ENCODE measurements around the gene RNF157.
A peak's percentile ranks its signal among the peaks of the same experiment; 100 is the strongest.
"Not testable (repeated sequence)": the region's sequence is repeated elsewhere in the genome, so short reads cannot be mapped to it uniquely, and the experiment has no call there.

RNF157 gene

DNA sequence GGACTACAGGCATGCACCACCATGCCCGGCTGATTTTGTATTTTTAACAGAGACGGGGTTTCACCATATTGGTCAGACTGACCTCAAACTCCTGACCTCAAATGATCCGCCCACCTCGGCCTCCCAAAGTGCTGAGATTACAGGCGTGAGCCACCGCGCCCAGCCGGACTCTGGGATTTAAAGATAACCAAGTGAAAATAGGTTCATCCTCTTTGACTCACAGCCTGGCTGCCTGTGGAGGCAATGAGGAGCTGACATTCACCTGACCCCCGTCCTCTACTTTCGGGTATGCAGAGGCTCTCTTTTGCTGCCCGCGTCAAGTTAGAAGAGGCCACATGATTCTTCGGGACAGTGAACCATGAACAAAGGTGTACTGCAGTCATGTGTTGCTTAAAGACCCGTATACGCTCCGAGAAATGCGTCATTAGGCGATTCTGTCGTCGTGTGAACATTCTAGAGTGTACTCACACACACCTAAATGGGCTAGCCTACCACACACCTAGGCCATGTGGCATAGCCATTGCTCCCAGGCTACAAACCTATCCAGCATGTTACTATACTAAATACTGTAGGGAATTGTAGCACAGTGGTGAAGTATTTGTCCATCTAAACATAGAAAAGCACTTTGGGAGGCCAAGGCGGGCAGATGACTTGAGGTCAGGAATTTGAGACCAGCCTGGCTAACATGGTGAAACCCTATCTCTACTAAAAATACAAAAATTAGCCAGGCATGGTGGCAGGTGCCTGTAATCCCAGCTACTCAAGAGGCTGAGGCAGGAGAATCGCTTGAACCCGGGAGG lies 12.9 kb upstream of the RNF157 start:
- not testable (repeated sequence) for DNase-seq

DNA sequence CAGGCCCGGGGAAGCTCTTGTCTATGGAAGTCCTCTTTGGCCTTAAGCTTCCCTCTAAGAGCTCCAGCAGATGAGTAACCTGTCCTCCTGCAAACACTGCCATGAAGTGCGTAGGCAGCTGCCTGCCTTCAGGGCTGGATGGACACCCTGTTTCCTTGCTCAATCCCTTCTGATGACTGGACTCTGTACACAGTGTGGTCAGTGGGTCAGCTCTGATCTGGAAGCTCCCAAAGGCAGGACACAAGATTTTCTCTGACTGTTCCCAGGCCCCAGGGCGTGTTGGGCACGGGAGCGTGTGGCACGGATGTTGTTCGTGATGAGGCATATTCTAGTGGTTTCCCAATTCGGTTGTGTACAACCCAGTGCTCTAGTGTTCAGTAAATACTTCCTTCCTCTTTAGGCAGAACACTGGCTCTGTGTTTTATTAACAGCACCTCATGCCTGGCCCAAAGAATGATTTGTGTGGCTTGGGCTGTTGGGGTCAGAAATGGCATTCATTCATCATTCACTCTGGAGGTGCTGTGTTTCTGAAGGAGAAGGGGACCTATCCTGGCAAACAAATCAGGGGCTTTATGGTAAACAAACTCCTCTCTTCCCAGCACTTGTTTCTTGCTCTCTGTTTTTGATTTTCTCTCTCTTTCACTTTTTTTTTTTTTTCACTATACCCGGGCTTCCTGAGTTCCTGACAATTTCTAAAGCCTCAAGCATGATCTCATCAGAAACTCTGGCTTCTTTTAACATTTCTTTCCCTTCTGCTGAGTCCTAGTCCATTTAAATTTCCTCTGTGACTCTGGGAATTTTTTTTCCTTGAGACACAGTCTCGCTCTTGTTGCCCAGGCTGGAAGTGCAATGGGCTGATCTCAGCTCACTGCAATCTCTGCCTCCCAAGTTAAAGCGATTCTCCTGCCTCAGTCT lies 12.0 kb upstream of the RNF157 start:
- peak; percentile 91 to 92 for DNase-seq

DNA sequence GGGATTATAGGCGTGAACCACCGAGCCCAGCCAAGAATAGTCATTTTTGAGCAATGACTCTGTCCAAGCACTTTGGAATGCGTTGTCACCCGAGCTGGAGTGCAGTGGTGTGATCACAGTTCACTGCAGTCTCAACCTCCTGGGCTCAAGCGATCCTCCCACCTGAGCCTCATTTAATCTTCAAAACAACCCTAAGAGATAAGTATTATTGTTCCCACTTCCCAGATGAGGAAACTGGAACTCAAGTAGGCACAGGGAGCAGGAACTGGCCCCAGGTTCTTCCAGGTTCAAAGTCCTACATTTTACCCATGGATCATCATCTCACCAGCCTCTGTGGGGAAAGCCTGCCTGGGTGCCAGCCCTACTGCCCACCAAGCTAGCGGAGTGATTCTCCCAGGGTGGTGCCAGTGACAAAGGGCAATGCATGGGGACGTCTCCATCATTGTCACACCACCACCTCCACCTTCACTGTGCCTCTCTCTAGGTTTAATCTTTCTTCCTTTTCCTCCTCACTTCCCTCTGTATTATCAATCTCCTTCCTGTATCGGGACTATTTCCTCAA lies 11.3 kb upstream of the RNF157 start:
- DNase-seq, result no peak

DNA sequence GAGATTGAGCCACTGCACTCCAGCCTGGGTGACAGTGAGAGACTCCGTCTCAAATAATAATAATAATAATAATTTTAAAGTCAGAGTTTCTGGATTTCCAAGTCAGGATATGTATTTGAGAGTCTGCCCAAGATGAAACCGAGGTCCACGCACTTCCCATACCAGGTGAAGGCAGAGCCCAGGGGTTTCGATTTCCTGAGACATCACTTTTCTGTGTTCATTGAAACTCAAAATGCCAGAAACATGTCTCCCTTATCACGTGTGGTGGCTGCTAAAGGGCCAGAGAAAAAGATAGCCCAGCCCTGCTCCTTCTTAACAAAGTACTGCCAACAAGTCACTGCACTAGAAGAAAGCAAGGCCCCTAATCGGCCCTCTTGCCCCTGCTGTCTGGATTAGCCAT lies 9.8 kb upstream of the RNF157 start:
- no peak for DNase-seq

DNA sequence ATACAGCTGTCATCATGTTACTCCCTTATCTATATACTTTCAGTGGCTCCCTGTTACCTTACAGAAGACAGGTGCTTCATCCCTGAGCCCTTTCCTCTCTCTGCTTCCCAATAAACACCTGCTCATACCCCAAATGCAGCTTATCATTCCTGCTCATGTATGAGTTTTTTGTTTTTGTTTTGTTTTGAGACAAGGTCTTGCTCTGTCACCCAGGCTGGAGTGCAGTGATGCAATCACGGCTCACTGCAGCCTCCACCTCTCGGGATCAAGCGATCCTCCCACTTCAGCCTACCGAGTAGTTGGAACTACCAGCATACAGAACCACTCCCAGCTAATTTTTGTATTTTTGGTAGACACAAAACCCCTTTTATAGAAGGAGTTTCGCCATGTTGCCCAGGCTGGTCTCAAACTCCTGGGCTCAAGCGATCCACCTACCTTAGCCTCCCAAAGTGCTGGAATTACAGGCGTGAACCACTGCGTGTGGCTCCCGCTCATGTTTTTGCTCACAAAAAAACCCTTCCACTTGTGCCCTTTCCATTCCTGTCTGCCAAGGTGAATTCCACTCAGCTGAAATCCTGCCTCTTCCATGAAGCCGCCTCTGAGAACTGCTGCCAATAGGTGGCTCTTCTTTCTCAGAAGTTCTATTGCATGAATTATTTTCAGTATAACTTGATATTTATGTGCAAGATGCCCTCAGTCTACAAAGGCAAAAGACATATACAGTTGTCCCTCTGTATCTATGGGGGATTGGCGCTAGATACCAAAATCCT lies 7.9 kb upstream of the RNF157 start:
- no peak for DNase-seq

DNA sequence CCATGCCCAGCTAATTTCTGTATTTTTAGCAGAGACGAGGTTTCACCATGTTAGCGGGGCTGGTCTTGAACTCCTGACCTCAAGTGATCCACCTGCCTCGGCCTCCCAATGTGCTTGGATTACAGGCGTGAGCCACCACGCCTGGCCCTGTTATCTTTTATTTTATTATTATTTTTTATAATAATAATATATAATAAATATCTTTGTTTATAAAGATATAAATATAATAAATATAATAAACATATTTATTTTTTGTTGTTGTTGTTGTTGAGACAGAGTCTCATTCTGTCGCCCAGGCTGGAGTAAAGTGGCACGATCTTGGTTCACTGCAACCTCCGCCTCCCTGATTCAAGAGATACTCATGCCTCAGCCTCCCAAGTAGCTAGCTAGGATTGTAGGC lies 7.0 kb upstream of the RNF157 start:
- DNase-seq, result no peak

DNA sequence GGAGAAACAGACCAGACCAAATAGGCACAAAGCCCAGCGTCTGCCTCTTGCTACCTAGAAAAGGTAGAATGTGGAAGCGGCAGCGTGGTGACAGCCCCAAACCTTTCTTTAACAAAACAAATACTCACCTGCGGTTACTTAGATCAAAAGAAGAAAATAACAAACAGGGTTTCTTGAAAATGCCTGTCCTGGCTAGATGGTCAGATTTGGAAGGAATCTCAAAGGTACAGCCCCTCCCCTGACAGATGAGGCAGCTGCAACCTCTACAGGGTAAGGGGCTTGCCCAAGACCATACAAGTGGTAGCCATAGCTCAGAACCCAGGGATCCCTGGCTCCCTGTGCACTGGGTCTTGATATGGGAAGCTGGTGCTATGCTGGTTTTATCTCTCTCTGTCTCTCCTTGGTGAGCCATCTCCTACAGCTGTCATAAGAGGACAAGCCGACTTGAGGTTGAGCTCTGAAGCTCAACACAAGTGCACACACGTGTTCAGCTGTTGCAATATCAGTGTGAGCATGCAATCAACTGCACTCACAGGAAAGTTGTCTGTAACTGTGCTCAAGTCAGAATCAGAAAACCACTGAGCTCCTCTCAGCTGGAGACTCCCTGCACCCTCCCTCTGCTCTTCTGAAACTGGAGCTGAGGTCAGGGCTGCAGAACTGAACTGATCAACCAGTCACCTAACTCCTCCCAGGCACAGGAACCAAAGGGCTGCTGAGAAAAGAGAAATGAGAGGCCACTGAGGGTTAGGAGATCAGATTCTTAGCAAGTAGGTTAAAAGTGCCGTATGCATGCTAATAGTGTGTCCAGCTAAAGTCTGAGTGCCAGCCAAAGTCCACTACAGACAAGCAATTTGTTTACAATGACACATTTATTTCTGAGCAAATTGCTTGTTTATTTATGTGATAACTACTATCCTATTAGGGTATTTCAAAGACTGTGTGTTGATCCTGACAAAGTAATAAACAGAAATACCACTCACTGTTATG lies 6.1 kb upstream of the RNF157 start:
- DNase-seq, result peak; percentile 86 to 90

DNA sequence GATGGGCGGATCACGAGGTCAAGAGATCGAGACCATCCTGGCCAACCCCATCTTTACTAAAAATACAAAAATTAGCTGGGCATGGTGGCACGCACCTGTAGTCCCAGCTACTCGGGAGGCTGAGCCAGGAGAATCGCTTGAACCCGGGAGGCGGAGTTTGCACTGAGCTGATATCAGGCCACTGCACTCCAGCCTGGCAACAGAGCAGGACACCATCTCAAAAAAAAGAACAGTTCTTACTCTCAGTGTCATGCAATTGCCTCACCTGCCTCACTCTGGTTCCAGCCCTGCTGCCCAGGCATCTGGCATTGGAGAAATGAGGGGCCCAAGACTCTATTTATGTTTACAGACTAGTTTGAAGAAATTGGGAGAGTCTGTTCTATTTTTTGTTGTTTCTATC lies 4.4 kb upstream of the RNF157 start:
- DNase-seq, result not testable (repeated sequence)

DNA sequence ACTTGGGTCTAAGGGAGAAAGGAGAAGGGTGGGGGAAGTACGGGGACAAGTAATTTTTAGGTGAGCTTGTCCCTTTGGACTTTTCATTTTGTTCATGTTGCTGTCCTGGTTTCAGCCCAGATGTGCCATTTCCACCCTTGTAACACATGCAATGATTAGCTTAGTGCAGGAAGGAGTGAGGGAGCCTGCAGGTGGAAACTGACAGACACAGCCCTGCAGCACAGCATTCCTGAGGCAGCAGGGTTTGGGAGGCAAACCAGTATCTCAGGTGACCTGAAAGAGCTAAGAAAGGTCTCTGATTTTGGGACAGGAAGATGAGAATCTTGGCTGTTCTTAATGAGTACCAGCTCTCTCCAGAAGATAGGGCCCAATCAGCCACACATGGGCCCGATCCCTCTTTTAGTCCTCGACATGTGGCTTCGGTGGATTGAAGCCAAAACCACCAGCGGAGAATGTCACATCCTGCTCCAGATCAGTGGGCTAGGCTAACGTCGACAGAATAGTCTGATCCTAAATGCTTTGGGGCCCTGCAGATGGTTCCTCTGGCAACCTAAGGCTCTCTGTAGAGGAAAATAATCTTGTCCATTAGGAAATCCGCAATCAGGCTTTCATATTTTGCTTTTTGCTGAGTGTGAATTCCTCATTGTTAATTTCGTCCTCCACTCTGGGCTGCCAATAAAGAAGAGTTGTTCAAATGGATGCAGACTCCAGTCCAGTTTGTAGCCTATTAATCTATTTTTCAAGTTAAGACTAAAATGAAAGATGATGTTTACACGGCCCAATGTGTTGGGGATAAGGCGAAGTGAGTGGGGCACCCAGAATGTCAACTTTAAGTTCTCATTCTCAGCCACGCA lies 3.8 kb upstream of the RNF157 start:
- no peak for DNase-seq

DNA sequence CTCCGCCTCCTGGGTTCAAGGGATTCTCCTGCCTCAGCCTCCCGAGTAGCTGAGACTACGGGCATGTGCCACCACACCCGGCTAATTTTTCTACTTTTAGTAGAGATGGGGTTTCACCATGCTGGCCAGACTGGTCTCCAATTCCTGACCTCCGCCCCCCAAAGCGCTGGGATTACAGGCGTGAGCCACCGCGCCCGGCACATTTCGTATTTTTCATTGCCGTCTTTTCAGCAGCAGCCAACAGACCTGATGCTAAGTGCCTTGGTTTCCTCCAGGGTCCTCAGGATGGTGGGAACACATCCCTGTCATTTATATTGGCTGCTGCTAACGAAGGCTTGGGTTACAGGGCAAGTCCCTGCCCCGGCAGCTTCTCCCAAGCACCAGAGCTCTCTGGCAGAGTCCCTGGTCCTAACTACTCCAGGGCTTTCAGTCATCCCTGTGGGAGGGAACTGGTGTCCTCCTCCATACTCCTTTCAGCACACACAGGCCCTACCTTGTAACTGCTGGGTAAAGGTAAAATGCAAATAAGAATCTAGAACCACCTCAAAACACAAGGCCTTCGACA lies 1.5 kb upstream of the RNF157 start:
- no peak for DNase-seq

DNA sequence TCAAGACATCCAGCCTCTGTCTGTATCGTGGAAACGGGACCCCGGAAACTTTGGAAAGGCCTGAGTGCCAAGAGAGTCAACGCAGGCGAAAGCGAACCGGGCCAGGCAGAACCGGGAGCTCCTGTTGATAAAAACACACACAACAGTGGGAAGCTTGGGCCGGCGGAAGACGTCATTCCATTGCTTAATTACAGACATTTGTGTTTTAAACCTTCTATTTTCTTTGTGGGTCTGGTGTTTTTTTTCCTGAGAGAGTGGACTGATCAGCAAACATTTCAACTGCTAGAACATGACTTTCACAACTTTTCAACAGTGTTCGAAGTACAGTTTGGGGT lies 878 bp upstream of the RNF157 start:
- no peak for DNase-seq

DNA sequence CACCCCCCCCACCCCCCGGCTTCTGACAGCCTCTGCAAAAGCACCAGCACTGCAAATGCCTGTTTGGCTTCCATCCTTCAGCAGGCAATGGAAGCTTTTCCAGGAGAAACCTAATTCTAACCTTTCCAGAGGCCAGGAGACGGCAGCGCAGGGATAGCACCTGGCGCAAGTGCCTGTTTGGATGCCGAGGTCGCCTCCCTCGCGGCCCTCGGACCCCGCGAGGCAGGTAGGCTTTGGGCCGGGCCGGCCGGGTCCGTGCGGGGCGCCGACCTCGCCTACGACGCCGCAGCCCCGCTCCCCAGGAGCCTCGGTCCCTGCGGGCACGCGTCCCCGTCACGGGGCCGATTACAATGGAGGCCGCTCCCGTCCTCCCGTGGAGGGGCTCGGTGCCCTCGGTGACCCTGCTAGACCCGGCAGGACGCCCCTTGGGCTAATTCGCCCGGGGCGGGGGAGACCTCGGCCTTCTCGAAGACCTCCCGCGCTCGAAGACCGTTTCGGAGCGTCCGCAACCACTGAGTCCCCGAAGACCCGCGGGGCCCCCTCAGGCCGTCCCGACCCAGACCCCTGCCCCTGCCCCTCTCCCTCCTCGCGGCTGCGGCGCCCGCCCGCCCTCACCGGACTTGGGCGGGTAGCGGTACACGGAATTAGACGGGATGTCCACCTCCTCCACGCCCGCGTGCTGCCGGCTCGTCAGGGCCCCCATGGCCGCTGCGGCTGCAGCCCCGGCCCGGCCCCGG lies 587 bp downstream of the RNF157 start:
- no peak for DNase-seq

DNA sequence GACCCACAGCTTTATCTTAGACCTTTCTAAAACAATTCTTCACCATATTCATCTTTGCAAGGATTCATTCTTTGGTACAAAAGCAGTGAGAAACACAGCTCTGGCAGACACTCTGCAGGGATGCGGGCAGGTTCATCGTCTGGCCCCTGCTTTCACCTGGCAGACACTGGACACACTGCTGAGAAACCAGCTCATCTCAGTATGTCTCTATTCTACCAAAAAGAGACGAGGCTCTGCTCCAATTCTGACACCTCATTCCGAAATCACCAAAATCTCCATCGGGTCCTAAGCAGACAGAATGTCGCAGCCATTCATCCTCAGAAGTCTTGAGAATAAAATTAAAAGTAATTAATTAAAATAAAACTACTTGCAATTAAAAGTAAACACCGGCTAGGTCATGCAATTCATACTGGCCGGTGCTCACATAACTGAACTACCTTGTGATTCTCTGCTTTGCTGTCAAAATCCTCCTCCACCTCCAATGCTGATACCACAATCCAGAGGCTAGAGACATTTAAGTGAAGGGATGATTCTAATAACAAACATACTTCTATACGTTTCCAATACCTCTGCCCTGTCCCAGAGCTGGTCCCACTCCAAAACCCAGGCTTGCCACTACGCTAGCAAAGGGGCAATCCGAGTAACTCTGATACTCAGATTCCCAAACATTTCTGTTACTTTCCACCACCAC lies 1.3 kb downstream of the RNF157 start:
- no peak for DNase-seq

DNA sequence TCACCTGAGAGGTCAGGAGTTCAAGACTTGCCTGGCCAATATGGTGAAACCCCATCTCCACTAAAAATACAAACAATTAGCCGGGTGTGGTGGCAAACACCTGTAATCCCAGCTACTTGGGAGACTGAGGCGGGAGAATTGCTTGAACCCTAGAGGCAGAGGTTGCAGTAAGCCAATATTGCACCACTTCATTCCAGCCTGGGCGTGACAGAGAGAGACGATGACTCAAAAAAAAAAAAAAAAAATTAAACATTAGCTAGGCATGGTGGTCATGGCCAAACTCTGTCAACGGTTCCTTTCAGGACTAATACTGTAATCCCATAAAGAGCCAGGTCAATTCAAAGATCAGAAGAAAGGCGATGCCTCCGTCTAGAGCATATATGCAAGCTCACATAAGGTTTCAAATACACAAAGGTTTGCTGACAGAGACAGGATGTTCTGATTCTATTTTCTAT lies 2.4 kb downstream of the RNF157 start:
- DNase-seq, result no peak

DNA sequence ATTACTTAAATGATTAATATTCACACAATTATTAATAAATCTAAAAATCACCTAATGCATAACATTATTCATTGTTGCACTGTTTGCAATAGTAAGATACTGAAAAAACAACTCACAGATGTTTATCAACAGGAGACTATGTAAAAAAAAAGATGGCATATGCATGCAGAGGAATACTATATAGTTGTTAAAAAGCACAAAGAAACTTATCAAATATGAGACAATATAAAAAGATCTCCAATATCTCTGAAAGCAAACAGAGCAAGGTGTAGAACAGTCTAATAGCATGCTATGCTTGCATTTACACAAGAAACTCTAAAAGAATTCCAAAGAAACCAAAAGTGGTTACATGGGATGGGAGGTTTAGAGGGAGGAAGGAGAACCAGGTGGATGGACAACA lies 3.7 kb downstream of the RNF157 start:
- no peak for DNase-seq

DNA sequence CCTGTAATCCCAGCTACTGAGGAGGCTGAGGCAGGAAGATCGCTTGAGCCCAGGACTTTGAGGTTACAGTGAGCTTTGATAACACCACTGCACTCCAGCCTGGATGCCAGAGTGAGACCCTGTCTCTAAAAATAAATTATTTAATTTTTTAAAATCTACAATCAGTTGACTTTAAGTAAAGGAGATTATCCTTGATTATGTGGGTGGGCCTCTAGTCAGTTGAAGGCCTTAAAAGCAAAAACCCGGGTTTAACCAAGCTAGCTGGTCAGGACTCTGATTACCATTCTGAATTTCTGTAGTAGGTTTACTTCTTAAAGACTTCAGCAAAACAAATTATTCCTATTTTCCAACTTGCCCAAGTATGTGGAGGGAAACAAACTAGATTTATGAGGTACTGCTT lies 4.4 kb downstream of the RNF157 start:
- DNase-seq, result no peak

DNA sequence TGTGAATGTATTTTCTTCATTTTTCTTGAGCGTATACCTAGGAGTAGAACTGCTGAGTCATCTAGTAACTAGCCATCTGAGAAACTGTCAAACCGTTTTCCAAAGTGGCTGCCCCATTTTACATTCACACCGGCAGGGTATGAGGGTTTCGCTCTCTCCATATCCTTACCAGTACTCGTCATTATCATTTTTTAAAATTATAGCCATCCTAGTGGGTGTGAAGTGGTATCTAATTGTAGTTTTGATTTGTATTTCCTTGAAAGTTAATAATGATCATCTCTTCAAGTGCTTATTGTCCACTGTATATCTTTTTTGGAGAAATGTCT lies 6.0 kb downstream of the RNF157 start:
- DNase-seq, result no peak

DNA sequence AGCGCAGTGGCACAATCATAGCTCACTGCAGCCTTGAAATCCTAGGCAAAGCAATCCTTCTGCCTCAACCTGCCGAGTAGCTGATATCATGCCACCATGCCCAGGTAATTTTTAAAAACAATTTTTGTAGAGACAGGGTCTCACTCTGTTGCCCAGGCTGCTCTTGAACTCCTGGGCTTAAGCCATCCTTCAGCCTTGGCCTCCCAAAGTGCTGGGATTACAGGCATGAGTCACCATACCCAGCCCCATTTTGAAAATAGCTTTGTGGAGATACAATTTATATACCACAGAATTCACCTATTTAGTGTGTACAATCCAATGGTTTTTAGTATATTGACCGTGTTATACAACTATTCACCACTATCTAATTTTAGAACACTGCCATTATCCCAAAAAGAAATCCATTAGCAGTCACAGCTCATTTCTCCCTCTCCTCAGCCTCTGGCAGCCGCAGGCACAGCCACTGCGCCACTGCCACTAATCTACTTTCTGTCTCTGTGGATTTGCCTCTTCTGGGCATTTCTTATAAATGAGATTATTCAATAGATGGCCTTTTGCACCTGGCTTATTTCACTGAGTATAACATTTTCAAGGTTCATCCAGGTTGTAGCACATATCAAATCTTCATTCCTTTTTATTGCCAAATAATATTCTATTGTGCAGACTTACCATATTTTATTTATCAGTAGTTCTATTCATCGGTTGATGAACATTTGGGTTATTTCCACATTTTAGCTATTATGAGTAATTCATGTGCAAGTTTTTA lies 6.5 kb downstream of the RNF157 start:
- DNase-seq, result no peak
